Rectal smooth muscle tissue (tissue), 1 donor: ENCODE data around the gene RGL2.
"Not testable (repeated sequence)": the region's sequence is repeated elsewhere in the genome, so short reads cannot be mapped to it uniquely, and the experiment has no call there.

ENCODE experiments used
- H3K27ac ChIP-seq: one replicate; pipeline ENCODE4 v1.7.0; 2013; ENCODE audit warnings: low read depth, low read length, inconsistent platforms
- H3K27me3 ChIP-seq: one replicate; pipeline ENCODE4 v1.7.0; 2013; ENCODE audit warnings: low read length; ENCODE audit not compliant: control insufficient read depth, insufficient read depth
- H3K36me3 ChIP-seq: one replicate; pipeline ENCODE4 v1.7.0; 2013; ENCODE audit warnings: low read length; ENCODE audit not compliant: control insufficient read depth, insufficient read depth
- H3K4me1 ChIP-seq: one replicate; pipeline ENCODE4 v1.7.0; 2013; ENCODE audit warnings: low read length; ENCODE audit not compliant: control insufficient read depth, insufficient read depth
- H3K4me3 ChIP-seq: one replicate; pipeline ENCODE4 v1.7.0; 2013; ENCODE audit warnings: low read length
- H3K9ac ChIP-seq: one replicate; pipeline ENCODE4 v1.7.0; 2013; ENCODE audit warnings: low read length

Gene RGL2

GRCh38 chr6:33298773-33299236 lies at the start of gene RGL2:
Gene RGL2, minus strand, starts transcription at chr6:33298942. Its CDS starts 332 bp downstream, at chr6:33298610.
- H3K27ac ChIP-seq, result peak within 1 kb of the TSS; percentile 90
- peak within 1 kb of the TSS; percentile 92 for H3K9ac ChIP-seq
- H3K27me3 ChIP-seq, result no peaks in the 10 kb centered on the region
- peaks cover 11% of the 10 kb centered on the region for H3K36me3 ChIP-seq
- peak within 1 kb of the TSS; percentile 82 for H3K4me3 ChIP-seq
- H3K4me1 ChIP-seq, result peaks cover 5% of the 10 kb centered on the region

GRCh38 chr6:33347816-33348215 lies 49.1 kb upstream of the RGL2 start:
- no peaks in the 10 kb centered on the region for H3K4me1 ChIP-seq
- no peaks in the 10 kb centered on the region for H3K27me3 ChIP-seq
- H3K36me3 ChIP-seq, result no peaks in the 10 kb centered on the region
- H3K4me3 ChIP-seq, result no peak overlapping the region
- no peak overlapping the region for H3K27ac ChIP-seq
- H3K9ac ChIP-seq, result no peak overlapping the region

GRCh38 chr6:33346972-33347371 lies 48.2 kb upstream of the RGL2 start:
- not testable (repeated sequence) for H3K9ac ChIP-seq, H3K36me3 ChIP-seq, H3K27me3 ChIP-seq, H3K4me1 ChIP-seq, H3K4me3 ChIP-seq, H3K27ac ChIP-seq

GRCh38 chr6:33344701-33345697 lies 46.3 kb upstream of the RGL2 start:
- Histone ChIP-seq H3K36me3 (no peaks in the 10 kb centered on the region), H3K9ac (no peak overlapping the region), H3K27me3 (no peaks in the 10 kb centered on the region), H3K4me3 (peak overlapping the region; percentile 3), H3K27ac (no peak overlapping the region), H3K4me1 (no peaks in the 10 kb centered on the region)

GRCh38 chr6:33343953-33344611 lies 45.3 kb upstream of the RGL2 start:
- Histone ChIP-seq H3K27ac (no peak overlapping the region), H3K9ac (no peak overlapping the region), H3K27me3 (no peaks in the 10 kb centered on the region), H3K4me1 (no peaks in the 10 kb centered on the region), H3K36me3 (no peaks in the 10 kb centered on the region), H3K4me3 (no peak overlapping the region)

- not testable (repeated sequence) for H3K9ac ChIP-seq, H3K27me3 ChIP-seq, H3K27ac ChIP-seq, H3K4me1 ChIP-seq, H3K36me3 ChIP-seq, H3K4me3 ChIP-seq
Measured at GRCh38 chr6:33343606-33343952, 44.8 kb upstream of the RGL2 start.

GRCh38 chr6:33339193-33339592 lies 40.5 kb upstream of the RGL2 start:
- H3K27me3 ChIP-seq, result no peaks in the 10 kb centered on the region
- H3K4me3 ChIP-seq, result no peak overlapping the region
- H3K9ac ChIP-seq, result no peak overlapping the region
- H3K36me3 ChIP-seq, result no peaks in the 10 kb centered on the region
- no peaks in the 10 kb centered on the region for H3K4me1 ChIP-seq
- H3K27ac ChIP-seq, result no peak overlapping the region

- Histone ChIP-seq H3K27me3 (no peaks in the 10 kb centered on the region), H3K27ac (no peak overlapping the region), H3K9ac (no peak overlapping the region), H3K4me1 (no peaks in the 10 kb centered on the region), H3K4me3 (no peak overlapping the region), H3K36me3 (no peaks in the 10 kb centered on the region)
Measured at GRCh38 chr6:33336495-33336894, 37.8 kb upstream of the RGL2 start.

- Histone ChIP-seq H3K4me1 (no peaks in the 10 kb centered on the region), H3K9ac (no peak overlapping the region), H3K4me3 (no peak overlapping the region), H3K27ac (no peak overlapping the region), H3K27me3 (no peaks in the 10 kb centered on the region), H3K36me3 (no peaks in the 10 kb centered on the region)
Measured at GRCh38 chr6:33335916-33336315, 37.2 kb upstream of the RGL2 start.

- Histone ChIP-seq H3K27ac (no peak overlapping the region), H3K36me3 (no peaks in the 10 kb centered on the region), H3K9ac (no peak overlapping the region), H3K27me3 (no peaks in the 10 kb centered on the region), H3K4me1 (no peaks in the 10 kb centered on the region), H3K4me3 (no peak overlapping the region)
Measured at GRCh38 chr6:33333666-33334065, 34.9 kb upstream of the RGL2 start.

- Histone ChIP-seq H3K27ac (no peak overlapping the region), H3K4me1 (no peaks in the 10 kb centered on the region), H3K36me3 (no peaks in the 10 kb centered on the region), H3K9ac (no peak overlapping the region), H3K27me3 (no peaks in the 10 kb centered on the region), H3K4me3 (no peak overlapping the region)
Measured at GRCh38 chr6:33330736-33331135, 32.0 kb upstream of the RGL2 start.

GRCh38 chr6:33329058-33329457 lies 30.3 kb upstream of the RGL2 start:
- H3K27ac ChIP-seq, result no peak overlapping the region

More at GRCh38 chr6:33329058-33329457, 30.3 kb upstream of the RGL2 start:
- Histone ChIP-seq H3K9ac (no peak overlapping the region), H3K4me3 (no peak overlapping the region), H3K27me3 (no peaks in the 10 kb centered on the region), H3K4me1 (no peaks in the 10 kb centered on the region), H3K36me3 (no peaks in the 10 kb centered on the region)
